ENCODE measurements around the gene NELL2. TPM values are rescaled to one million over a fixed set of nuclear protein-coding genes. Genes with fewer than 3 reads are reported as not detected.

The NELL2 gene
- polyA plus RNA-seq, 1 of the 3 experiments (the other 2 are of a cell fraction), result 0.35 TPM

- no peak for TF ChIP-seq REST (IDR thresholded peaks at IDR 0.05; ENCODE audit: low read depth, low read length)
These were observed 45.6 kb upstream of the NELL2 start (continued) for GRCh38 chr12:44921736-44922135.

DNA sequence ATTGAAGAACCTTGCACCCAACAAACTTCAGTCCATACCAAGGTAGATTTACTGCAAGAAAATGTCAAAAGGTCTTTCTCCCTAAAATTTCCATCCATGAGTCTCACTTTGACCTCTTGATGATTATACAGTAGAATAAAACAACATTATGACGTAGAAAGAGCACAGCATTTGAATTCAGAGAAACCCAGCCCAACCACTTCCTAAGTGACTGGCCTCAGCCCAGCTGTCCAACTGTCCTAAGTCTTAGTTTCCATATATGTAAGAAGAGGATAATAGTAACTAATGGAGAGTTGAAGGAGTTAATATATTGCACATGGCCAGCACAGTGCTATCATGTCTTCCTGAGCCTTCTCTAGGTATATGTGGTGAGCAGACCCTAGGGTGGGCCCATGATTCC, 41.0 kb upstream of the NELL2 start:
- H3K36me3 ChIP-seq (replicated peaks in 1 of 2; ENCODE audit: control insufficient read depth in 1 of 2, insufficient read depth in 2 of 2, low read length in 1 of 2), result no peaks in the 10 kb centered on the region
- ChIA-PET CTCF (interaction anchor here (0.9 to 1.8 kb wide), 2 partner anchors 13 to 31 kb away, joined by 4 read pairs; no protein-coding TSS in a partner anchor), POLR2A (no interaction called here)
- 0% methylated on average over 1 of the region's 1 CpG for WGBS (ENCODE audit: low lambda C conversion rate)
- no peaks in the 10 kb centered on the region for H3K79me2 ChIP-seq (ENCODE audit: insufficient read depth)
- H3K4me3 ChIP-seq (ENCODE audit: low read depth in 2 of 2, low read length in 1 of 2), result no peak overlapping the region
- H3K9me3 ChIP-seq, result no peaks in the 10 kb centered on the region
- no peaks in the 10 kb centered on the region for H3F3A ChIP-seq (replicated peaks; ENCODE audit: insufficient read depth)
- H3K27ac ChIP-seq (ENCODE audit: low read depth in 2 of 2, low read length in 1 of 2), result no peak overlapping the region
- no peak for DNase-seq
- no peaks in the 10 kb centered on the region for H3K9me2 ChIP-seq
- H4K20me1 ChIP-seq (ENCODE audit: insufficient read depth), result no peaks in the 10 kb centered on the region
- H3K27me3 ChIP-seq (ENCODE audit: insufficient read depth), result no peaks in the 10 kb centered on the region
- H3K9ac ChIP-seq, result no peak overlapping the region
- H3K4me1 ChIP-seq (ENCODE audit: control insufficient read depth in 1 of 2, insufficient read depth in 2 of 2, low read depth in 1 of 2, low read length in 1 of 2), result no peaks in the 10 kb centered on the region
- TF ChIP-seq, protein P1, sequence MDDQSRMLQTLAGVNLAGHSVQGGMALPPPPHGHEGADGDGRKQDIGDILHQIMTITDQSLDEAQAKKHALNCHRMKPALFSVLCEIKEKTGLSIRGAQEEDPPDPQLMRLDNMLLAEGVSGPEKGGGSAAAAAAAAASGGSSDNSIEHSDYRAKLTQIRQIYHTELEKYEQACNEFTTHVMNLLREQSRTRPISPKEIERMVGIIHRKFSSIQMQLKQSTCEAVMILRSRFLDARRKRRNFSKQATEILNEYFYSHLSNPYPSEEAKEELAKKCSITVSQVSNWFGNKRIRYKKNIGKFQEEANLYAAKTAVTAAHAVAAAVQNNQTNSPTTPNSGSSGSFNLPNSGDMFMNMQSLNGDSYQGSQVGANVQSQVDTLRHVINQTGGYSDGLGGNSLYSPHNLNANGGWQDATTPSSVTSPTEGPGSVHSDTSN (IDR thresholded peaks at IDR 0.05), result no peak
- TF ChIP-seq MXI1 (IDR thresholded peaks at IDR 0.05; ENCODE audit: low read depth, low read length), result no peak
- TF ChIP-seq RFX5 (IDR thresholded peaks at IDR 0.05; ENCODE audit: low read length), result no peak
- TF ChIP-seq FOSL2 (IDR thresholded peaks at IDR 0.05; ENCODE audit: borderline replicate concordance, low read depth), result no peak
- TF ChIP-seq, protein P2, sequence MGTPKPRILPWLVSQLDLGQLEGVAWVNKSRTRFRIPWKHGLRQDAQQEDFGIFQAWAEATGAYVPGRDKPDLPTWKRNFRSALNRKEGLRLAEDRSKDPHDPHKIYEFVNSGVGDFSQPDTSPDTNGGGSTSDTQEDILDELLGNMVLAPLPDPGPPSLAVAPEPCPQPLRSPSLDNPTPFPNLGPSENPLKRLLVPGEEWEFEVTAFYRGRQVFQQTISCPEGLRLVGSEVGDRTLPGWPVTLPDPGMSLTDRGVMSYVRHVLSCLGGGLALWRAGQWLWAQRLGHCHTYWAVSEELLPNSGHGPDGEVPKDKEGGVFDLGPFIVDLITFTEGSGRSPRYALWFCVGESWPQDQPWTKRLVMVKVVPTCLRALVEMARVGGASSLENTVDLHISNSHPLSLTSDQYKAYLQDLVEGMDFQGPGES (IDR thresholded peaks at IDR 0.05; ENCODE audit: low read depth, low read length), result no peak
- no peak overlapping the region for H3K4me2 ChIP-seq
- no peak overlapping the region for H2AFZ ChIP-seq (ENCODE audit: low read depth)

GRCh38 chr12:44915958-44916357, 39.8 kb upstream of the NELL2 start:
- Histone ChIP-seq H3K9me3 (no peaks in the 10 kb centered on the region), H3K4me3 (ENCODE audit: low read depth in 2 of 2, low read length in 1 of 2) (no peak overlapping the region), H3K36me3 (replicated peaks in 1 of 2; ENCODE audit: control insufficient read depth in 1 of 2, insufficient read depth in 2 of 2, low read length in 1 of 2) (no peaks in the 10 kb centered on the region), H3K9ac (no peak overlapping the region), H4K20me1 (ENCODE audit: insufficient read depth) (no peaks in the 10 kb centered on the region), H3K79me2 (ENCODE audit: insufficient read depth) (no peaks in the 10 kb centered on the region), H3K9me2 (no peaks in the 10 kb centered on the region), H3K4me1 (ENCODE audit: control insufficient read depth in 1 of 2, insufficient read depth in 2 of 2, low read depth in 1 of 2, low read length in 1 of 2) (no peaks in the 10 kb centered on the region), H3K27ac (ENCODE audit: low read depth in 2 of 2, low read length in 1 of 2) (no peak overlapping the region), H3F3A (replicated peaks; ENCODE audit: insufficient read depth) (no peaks in the 10 kb centered on the region), H3K27me3 (ENCODE audit: insufficient read depth) (no peaks in the 10 kb centered on the region), H3K4me2 (no peak overlapping the region), H2AFZ (ENCODE audit: low read depth) (no peak overlapping the region)
- no peak for DNase-seq
- TF ChIP-seq, protein P2 (IDR thresholded peaks at IDR 0.05; ENCODE audit: low read depth, low read length), result no peak
- TF ChIP-seq, protein P3, sequence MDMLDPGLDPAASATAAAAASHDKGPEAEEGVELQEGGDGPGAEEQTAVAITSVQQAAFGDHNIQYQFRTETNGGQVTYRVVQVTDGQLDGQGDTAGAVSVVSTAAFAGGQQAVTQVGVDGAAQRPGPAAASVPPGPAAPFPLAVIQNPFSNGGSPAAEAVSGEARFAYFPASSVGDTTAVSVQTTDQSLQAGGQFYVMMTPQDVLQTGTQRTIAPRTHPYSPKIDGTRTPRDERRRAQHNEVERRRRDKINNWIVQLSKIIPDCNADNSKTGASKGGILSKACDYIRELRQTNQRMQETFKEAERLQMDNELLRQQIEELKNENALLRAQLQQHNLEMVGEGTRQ (IDR thresholded peaks at IDR 0.05; ENCODE audit: borderline replicate concordance, low read depth, low read length), result no peak
- no peak for TF ChIP-seq NRF1 (IDR thresholded peaks at IDR 0.05; ENCODE audit: low read depth, low read length)
- TF ChIP-seq, protein P1 (IDR thresholded peaks at IDR 0.05), result no peak
- ChIA-PET POLR2A (no interaction called here), CTCF (interaction anchor here (0.6 to 1.8 kb wide), 4 partner anchors 15 to 1664 kb away, joined by 3 to 4 read pairs (median 3); no protein-coding TSS in a partner anchor)

Measured in SK-N-SH (cell line).